IMR-90 (cell line): ENCODE measurements around the gene TRPC3.

Source experiments
- CEBPB ChIP-seq: IDR thresholded peaks from 2 replicates; pipeline ENCODE4 v1.6.1; 2012; ENCODE audit warnings: low read depth, low read length, improper control_type of control experiment
- SMC3 ChIP-seq: fragments of 150-350 bp; IDR thresholded peaks from 2 replicates; pipeline ENCODE4 v1.6.1; 2016; ENCODE audit warnings: low read depth, mild to moderate bottlenecking, antibody characterized with exemption, low read length, moderate library complexity
- TF ChIP-seq, protein P1 (sequence below): fragments of 150-350 bp; IDR thresholded peaks from 2 replicates; pipeline ENCODE4 v1.6.1; 2016; ENCODE audit warnings: low read depth, mild to moderate bottlenecking, low read length, moderate library complexity, borderline replicate concordance
- TF ChIP-seq, protein P2 (sequence below): conservative IDR thresholded peaks from 2 replicates; pipeline ENCODE4 v1.5.1; 2012; ENCODE audit warnings: mild to moderate bottlenecking, low read depth, low read length, improper control_type of control experiment

DNA sequence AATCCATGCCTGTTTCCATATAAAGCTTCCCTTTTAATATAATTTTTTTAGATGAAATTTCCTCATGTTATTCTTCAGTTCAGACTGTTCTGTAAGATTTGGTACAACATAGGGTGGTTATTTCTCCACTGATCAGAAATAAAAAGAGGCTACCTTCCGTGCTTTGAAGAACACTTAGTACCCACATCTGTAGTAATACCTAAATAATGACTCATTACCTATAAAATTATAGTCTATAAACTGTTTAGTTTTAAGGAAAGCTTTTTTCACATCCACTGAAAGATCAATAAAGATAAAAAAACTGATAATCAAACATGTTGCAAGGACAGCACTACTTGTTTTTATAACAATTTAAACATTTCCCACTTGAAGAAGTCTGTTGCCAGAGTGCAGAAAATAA, 23.9 kb downstream of the TRPC3 start:
- TF ChIP-seq, protein P1, sequence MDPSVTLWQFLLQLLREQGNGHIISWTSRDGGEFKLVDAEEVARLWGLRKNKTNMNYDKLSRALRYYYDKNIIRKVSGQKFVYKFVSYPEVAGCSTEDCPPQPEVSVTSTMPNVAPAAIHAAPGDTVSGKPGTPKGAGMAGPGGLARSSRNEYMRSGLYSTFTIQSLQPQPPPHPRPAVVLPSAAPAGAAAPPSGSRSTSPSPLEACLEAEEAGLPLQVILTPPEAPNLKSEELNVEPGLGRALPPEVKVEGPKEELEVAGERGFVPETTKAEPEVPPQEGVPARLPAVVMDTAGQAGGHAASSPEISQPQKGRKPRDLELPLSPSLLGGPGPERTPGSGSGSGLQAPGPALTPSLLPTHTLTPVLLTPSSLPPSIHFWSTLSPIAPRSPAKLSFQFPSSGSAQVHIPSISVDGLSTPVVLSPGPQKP = no peak
- TF ChIP-seq, protein P2, sequence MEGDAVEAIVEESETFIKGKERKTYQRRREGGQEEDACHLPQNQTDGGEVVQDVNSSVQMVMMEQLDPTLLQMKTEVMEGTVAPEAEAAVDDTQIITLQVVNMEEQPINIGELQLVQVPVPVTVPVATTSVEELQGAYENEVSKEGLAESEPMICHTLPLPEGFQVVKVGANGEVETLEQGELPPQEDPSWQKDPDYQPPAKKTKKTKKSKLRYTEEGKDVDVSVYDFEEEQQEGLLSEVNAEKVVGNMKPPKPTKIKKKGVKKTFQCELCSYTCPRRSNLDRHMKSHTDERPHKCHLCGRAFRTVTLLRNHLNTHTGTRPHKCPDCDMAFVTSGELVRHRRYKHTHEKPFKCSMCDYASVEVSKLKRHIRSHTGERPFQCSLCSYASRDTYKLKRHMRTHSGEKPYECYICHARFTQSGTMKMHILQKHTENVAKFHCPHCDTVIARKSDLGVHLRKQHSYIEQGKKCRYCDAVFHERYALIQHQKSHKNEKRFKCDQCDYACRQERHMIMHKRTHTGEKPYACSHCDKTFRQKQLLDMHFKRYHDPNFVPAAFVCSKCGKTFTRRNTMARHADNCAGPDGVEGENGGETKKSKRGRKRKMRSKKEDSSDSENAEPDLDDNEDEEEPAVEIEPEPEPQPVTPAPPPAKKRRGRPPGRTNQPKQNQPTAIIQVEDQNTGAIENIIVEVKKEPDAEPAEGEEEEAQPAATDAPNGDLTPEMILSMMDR = no peak
- TF ChIP-seq SMC3 (no peak), CEBPB (no peak)
